ENCODE data around the gene TSC22D2.

The TSC22D2 gene

GRCh38 chr3:150412561-150413231, 4.6 kb downstream of the TSC22D2 start:
- DNase-seq: no peak

GRCh38 chr3:150414258-150414657, 6.2 kb downstream of the TSC22D2 start:
- no peak for DNase-seq

GRCh38 chr3:150414959-150415358, 6.9 kb downstream of the TSC22D2 start:
- DNase-seq: no peak

- no peak for DNase-seq
Measured at GRCh38 chr3:150419076-150419868, 11.2 kb downstream of the TSC22D2 start.

GRCh38 chr3:150419959-150420358, 11.9 kb downstream of the TSC22D2 start:
- DNase-seq: no peak

- DNase-seq: no peak
Measured at GRCh38 chr3:150421256-150421655, 13.2 kb downstream of the TSC22D2 start.

DNA sequence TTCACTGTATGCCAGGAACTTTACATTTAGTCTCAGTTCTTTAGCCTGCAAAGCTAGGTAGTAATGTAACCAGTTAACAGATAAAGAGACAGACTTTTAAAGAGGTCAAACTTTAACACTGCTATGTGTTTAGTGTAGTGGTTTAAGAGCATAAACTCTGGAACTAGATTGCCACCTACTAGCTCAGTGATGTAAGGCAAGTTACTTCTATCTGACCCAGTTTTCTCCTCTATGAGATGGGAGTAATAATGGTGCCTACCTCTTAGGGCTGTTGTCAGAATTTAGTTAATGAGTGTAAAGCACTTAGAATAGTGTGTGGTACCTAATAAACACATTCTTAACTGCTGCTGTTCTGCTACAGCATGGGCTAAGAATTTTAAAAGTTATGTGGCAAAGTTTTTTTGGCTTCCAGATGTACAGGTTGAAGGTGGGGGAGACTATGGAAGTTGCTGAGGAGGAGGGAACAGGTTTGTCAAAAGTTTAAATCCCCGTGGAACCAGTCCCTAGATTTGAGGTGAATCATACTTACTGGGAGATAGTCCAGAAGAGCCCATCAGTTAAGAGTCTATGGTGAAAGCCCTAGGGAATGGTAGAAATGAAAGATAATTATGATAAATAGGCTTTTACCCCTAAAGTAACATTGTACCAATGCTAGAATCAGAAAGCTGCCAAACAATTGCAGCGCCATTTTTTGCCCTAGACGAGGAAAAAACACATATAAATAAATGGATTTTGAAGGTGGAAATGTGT, 13.9 kb downstream of the TSC22D2 start:
- DNase-seq: no peak

DNA sequence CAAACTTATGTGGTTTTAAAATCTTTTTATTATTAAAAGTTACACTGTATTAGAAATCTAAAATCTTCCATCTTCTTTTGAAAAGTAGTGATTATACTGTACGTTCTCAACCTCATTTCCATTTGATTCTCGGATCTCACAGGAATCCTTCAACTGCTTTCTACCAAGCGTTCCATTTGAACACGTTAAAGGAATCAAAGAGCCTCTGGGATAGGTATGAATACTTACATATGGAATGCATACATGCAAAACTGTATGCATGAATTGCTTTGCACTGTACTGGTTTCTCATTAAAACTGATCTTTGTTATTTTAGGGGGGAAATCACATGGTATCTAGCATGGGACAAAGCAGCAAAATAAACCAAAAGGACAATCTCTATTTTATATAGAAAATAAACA, 14.8 kb downstream of the TSC22D2 start:
- DNase-seq: no peak

DNA sequence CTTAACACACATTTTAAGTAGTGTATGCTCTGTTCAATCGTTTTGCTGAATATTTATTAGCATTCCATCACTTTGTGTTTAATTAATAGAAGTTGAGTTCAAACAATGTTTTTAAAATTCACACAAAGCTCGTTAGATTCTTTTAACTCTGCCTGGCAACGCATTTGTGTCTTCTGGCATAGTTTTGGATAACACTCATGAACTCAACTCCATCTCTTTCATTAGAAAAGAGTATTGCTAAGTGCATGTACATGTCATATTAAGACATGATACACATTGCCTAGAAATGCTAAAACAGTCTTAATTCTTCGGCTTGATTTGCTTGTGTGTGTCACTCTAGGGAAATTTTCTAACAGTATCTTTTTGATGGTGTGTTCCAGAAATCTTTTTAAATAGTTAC, 15.7 kb downstream of the TSC22D2 start:
- DNase-seq: no peak

GRCh38 chr3:150426292-150426691, 18.2 kb downstream of the TSC22D2 start:
- DNase-seq: no peak

DNA sequence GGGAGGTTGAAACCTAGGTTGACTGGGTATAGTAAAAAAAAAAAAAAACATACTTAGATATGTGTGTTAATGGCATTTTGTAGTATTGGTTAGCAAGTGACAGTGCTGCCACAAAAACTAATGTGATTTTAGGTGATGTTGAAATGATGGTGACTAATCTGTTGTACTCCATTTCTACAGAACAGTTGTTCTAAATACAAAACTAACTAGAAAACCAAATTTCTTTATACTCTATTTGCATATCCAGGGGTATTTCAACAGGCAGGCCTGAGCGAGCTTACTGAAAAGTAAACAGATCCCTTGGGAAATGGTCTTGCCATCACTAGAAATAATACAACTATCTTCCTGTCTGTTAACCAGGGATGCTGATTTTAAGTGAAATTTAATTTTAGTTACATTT, 20.5 kb downstream of the TSC22D2 start:
- no peak for DNase-seq

- DNase-seq: no peak
Measured at GRCh38 chr3:150429767-150430671, 21.9 kb downstream of the TSC22D2 start.

GRCh38 chr3:150433347-150433746, 25.2 kb downstream of the TSC22D2 start:
- DNase-seq: no peak

- DNase-seq: no peak
Measured at GRCh38 chr3:150434234-150434633, 26.1 kb downstream of the TSC22D2 start.

DNA sequence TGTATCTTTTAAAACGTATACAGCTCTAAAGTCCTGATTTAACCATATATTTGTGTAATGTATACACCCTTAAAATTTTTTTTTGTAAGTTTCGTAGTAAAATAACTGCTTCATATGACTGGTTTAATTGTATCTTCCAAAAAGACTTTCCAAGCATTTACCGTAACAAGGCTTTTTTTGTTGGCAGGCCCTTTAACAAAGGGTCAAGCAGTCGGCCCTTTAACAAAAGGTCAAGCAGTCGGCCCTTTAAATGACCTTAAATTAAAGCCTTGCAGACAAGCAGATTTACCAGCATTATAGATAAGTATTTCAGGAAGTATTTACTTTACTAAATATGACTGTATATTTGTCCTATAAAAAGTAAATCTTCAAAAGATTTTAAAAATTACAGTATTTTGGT, 28.1 kb downstream of the TSC22D2 start:
- DNase-seq: no peak

DNA sequence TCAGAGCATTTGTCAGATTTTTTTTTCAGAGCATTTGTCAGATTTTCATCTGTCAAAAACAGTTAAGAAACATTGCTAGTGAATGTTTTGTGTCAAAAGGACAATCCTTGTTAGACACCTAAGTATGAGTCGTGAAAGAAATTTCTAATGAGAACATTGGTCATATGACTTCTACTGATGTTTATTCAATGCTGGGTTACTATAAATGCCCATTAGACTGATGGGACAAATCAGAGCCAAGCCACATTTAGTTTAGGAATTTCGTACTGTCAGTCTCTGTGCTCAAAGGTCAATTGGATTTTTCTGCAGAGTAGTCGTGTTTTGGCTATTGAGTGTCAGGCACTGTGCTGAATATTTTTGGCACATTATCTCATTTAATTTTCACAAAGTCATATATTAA, 31.6 kb downstream of the TSC22D2 start:
- no peak for DNase-seq

DNA sequence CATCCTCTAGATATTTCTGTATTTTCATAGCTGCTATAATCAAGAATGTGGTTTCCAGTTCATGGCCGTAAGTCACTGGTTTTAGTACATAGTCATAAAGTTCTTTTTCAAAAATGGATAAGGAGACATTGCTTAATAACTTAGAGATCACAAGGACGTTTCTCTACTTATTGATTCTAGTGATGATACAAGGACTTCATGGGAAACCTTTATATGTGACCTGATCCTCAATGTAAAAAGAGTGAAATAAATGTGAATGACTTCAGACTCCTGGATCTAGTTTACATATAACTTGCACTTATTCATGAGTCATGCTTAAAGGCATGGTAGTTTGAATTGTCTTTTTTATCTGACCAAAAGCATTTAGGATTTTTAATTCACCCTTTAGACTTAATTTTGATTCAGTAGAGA, 35.2 kb downstream of the TSC22D2 start:
- DNase-seq: no peak

GRCh38 chr3:150444371-150444770, 36.3 kb downstream of the TSC22D2 start:
- DNase-seq: no peak

- DNase-seq: no peak
Measured at GRCh38 chr3:150446470-150446977, 38.4 kb downstream of the TSC22D2 start.

DNA sequence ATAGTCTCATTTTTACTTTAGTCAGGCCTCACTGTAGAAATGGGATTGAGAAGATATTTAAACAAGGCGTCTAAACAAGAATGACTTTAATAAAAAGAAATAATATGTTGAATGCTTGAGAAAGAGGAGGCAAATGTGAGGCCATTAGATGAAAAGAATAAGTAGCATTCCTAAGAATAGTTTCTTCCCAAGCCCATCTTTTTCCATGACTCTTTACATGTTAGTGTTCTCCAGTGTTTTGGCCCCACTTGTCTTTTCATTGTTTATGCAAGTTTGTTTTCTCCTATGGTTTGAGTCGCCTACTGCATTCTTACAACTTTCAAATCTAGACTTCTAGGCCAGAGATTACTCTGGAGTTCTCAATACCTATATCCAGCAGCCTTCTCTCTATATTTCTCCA, 39.0 kb downstream of the TSC22D2 start:
- DNase-seq: no peak

DNA sequence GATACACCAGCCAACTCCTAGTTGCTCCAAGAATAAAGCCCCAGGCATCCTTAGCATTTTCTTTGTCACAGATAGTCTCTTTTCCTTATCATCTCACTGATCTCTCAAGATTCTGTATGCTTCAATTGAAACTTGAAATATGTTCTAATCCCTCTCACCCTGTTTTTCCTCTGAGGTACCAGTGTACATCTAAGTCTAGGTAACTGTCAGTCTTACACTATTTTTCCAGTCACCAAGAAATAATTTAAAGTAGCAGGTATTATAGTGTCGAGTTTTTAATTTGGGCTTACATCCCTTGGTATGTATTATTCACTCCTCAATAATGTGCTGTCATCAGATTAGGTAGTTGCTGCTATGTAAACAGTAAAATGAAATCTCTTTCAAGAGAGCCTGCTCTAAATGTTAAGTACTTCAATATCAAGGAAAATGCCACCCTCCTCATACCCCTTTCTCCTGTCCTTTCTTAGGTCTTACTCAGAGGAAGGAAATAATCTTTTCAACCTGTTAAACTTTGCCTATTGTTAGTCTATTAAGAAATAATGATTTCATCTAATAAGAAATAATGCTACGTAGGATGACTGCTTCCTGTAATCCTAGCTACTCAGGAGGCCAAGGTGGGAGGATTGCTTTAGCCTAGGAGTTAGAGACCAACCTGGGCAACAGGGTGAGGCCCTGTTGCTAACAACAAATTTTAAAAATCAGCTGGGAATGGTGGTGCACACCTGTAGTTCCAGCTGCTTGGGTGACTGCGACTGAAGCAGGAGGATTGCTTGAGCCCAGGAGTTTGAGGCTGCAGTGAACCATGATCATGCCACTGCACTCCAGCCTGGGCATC, 39.8 kb downstream of the TSC22D2 start:
- no peak for DNase-seq

Measured in GDM1 (cell line).